IPS-11a (cell line): ENCODE results near the gene RNF38.
"Not testable (repeated sequence)": the region's sequence is repeated elsewhere in the genome, so short reads cannot be mapped to it uniquely, and the experiment has no call there.

Experiments
- H3K4me3 ChIP-seq: one replicate; pipeline ENCODE4 v1.5.1; 2013; ENCODE audit warnings: low read depth, low read length, control low read depth

Gene RNF38

GRCh38 chr9:36336131-36336907 lies 63.8 kb downstream of the RNF38 start:
- no peak overlapping the region for H3K4me3 ChIP-seq

GRCh38 chr9:36332006-36332405 lies 68.1 kb downstream of the RNF38 start:
- no peak overlapping the region for H3K4me3 ChIP-seq

- H3K4me3 ChIP-seq = no peak overlapping the region
Observed at GRCh38 chr9:36328798-36329411, 71.2 kb downstream of the RNF38 start.

- no peak overlapping the region for H3K4me3 ChIP-seq
Observed at GRCh38 chr9:36325081-36325828, 74.8 kb downstream of the RNF38 start.

GRCh38 chr9:36323926-36324325 lies 76.1 kb downstream of the RNF38 start:
- H3K4me3 ChIP-seq = no peak overlapping the region

- H3K4me3 ChIP-seq = no peak overlapping the region
Observed at GRCh38 chr9:36322462-36322861, 77.6 kb downstream of the RNF38 start.

GRCh38 chr9:36321903-36322302 lies 78.2 kb downstream of the RNF38 start:
- not testable (repeated sequence) for H3K4me3 ChIP-seq

- H3K4me3 ChIP-seq = no peak overlapping the region
Observed at GRCh38 chr9:36320466-36320865, 79.6 kb downstream of the RNF38 start.

- no peak overlapping the region for H3K4me3 ChIP-seq
Observed at GRCh38 chr9:36319806-36320205, 80.3 kb downstream of the RNF38 start.

GRCh38 chr9:36319183-36319582 lies 80.9 kb downstream of the RNF38 start:
- no peak overlapping the region for H3K4me3 ChIP-seq

GRCh38 chr9:36318212-36318802 lies 81.8 kb downstream of the RNF38 start:
- no peak overlapping the region for H3K4me3 ChIP-seq

- H3K4me3 ChIP-seq = no peak overlapping the region
Observed at GRCh38 chr9:36317766-36318165, 82.3 kb downstream of the RNF38 start.

GRCh38 chr9:36316611-36317317 lies 83.3 kb downstream of the RNF38 start:
- H3K4me3 ChIP-seq = no peak overlapping the region

- H3K4me3 ChIP-seq = no peak overlapping the region
Observed at GRCh38 chr9:36316049-36316448, 84.0 kb downstream of the RNF38 start.

- H3K4me3 ChIP-seq = no peak overlapping the region
Observed at GRCh38 chr9:36315283-36315682, 84.8 kb downstream of the RNF38 start.

GRCh38 chr9:36314740-36315139 lies 85.3 kb downstream of the RNF38 start:
- H3K4me3 ChIP-seq = no peak overlapping the region

- no peak overlapping the region for H3K4me3 ChIP-seq
Observed at GRCh38 chr9:36306471-36307306, 93.4 kb downstream of the RNF38 start.

GRCh38 chr9:36304366-36304765 lies 95.7 kb downstream of the RNF38 start:
- not testable (repeated sequence) for H3K4me3 ChIP-seq

GRCh38 chr9:36301227-36301626 lies 98.8 kb downstream of the RNF38 start:
- H3K4me3 ChIP-seq = no peak overlapping the region

GRCh38 chr9:36298566-36298965 lies 101.5 kb downstream of the RNF38 start:
- no peak overlapping the region for H3K4me3 ChIP-seq
